Stomach (tissue), 9 donors: ENCODE measurements around the gene ALX4. TPM values are rescaled to one million over a fixed set of nuclear protein-coding genes. Genes with fewer than 3 reads are reported as not detected.

ENCODE experiments used
- DNase-seq, 2 donors: peaks; one replicate each; pipeline versions ENCODE4 v3.0.0 to v3.0.0-alpha.2; 2013 to 2019
- H3K27ac ChIP-seq, 5 donors: fragments of 200-600 bp in 4 of 5; sonication (generic) in 4 of 5; one replicate each; pipeline ENCODE4 v1.5.1; 2013 to 2019; ENCODE audit warnings: mild to moderate bottlenecking in 1 of 5, moderate library complexity in 1 of 5
- H3K27me3 ChIP-seq, 3 donors: fragments of 200-600 bp; sonication (generic); one replicate each; pipeline ENCODE4 v1.5.1; 2017 to 2019; ENCODE audit warnings: mixed run types in 1 of 3
- H3K36me3 ChIP-seq, 4 donors: fragments of 200-600 bp; sonication (generic); 1 replicate in 3 of 4; 2 replicates in 1 of 4; pipeline ENCODE4 v1.5.1; 2016 to 2019
- H3K4me1 ChIP-seq, 4 donors: fragments of 200-600 bp; sonication (generic); one replicate each; pipeline ENCODE4 v1.5.1; 2016 to 2019
- H3K4me3 ChIP-seq, 4 donors: fragments of 200-600 bp; sonication (generic) in 3 of 4; one replicate each; pipeline ENCODE4 v1.5.1; 2016 to 2019; ENCODE audit warnings: mild to moderate bottlenecking in 1 of 4
- H3K9me3 ChIP-seq, 4 donors: fragments of 200-600 bp; sonication (generic); one replicate each; pipeline ENCODE4 v1.5.1; 2016 to 2019
- EP300 ChIP-seq: sonication (generic); formaldehyde crosslinking; IDR thresholded peaks from one replicate; pipeline ENCODE4 v1.6.1; 2017; ENCODE audit warnings: antibody characterized with exemption
- POLR2A ChIP-seq, 4 donors: fragments of 450-650 bp; IDR thresholded peaks; one replicate each; pipeline ENCODE4 v1.6.1; 2016; ENCODE audit warnings: antibody characterized with exemption in 4 of 4, control low read depth in 2 of 4, mild to moderate bottlenecking in 1 of 4, moderate library complexity in 1 of 4
- POLR2AphosphoS5 ChIP-seq, 3 donors: sonication (generic); formaldehyde crosslinking; IDR thresholded peaks; one replicate each; pipeline ENCODE4 v1.6.1; 2016; ENCODE audit warnings: antibody characterized with exemption in 3 of 3
- WGBS, 5 donors: extraction: QIAGEN DNeasy Blood & Tissue Kit in 3 of 5; methylation state at CpG; one replicate each; pipeline versions ENCODE4 v1.1.5 to v1.1.7; 2013 to 2018; 5-methylcytosine and 5-hydroxymethylcytosine counted together
- intact Hi-C: fragments of 100-400 bp; cut with DNase I; formaldehyde crosslinking; loops from one replicate; pipeline ENCODE4 v1.15.1; 2023; ENCODE audit warnings: low total_unique reads
- polyA plus RNA-seq, 3 donors: library from polyadenylated mRNA; stranded (reverse); fragments of 200-250 nt; gene quantifications; one replicate each; pipeline ENCODE4 v1.2.3, GENCODE V29; 2013
- total RNA-seq, 5 donors: library from RNA; depleted of rRNA; stranded (reverse); fragments of >200 nt; gene quantifications; one replicate each; pipeline versions ENCODE4 v1.1.0 to v1.2.3, GENCODE V29; 2014 to 2016
- TF ChIP-seq, protein P1 (sequence below), 7 experiments: fragments of 450-650 bp in 4 of 7; fragments of 200-600 bp in 3 of 7; sonication (generic) in 3 of 7; IDR thresholded peaks; one replicate each; pipeline ENCODE4 v1.5.1; 2016 to 2019; ENCODE audit warnings: antibody characterized with exemption in 7 of 7, control low read depth in 2 of 7, mild to moderate bottlenecking in 1 of 7
- donor health status: healthy with polysubstance abuse.
- donor health status: Bipolar disorder and iron deficiency.
- donor health status: healthy.

ALX4 gene
- total and polyA plus RNA-seq, 8 donors: not detected

DNA sequence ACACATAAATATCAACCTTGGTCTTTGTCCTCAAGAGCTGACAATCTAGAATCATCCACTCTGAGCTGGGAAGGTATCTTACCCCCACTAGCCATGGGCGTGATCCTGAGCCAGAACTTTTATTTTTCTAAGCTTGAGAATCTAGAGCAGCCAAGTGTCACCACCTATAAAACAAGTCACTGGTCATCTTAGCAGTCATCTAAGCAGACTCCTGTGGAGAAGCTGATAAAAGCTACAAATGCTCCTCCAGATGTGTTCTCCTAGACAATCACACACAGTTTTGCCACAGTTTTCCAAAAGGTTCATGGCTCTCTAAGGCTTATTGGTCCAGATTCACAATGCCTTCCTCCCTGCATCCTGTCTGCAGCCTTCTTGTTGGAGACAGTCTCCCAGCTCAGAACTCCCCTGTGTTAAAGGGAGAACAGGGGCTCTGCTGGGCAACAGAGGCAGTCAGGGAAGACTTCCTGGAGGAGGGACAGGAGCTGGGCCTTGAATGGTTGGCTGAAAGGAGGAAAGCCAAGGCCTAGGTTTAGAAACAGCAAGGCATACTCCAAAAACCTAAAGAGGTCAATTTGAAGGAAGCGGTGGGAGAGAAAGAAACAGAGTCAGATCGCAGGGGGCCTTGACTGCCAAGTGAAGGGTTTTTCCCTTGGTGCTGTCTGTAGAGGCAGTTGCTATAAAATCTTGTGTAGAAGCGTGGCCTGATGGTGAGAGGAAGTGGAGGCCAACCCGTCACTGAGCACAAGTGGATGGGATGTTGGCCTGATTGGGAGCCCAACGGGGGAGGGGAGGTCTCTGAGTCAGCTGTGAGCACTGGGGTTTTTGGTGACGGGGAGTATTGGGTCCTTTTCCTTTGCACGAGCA, 42.0 kb downstream of the ALX4 start:
- no peaks in the 10 kb centered on the region for H3K36me3 ChIP-seq
- no peak for TF ChIP-seq POLR2A (IDR thresholded peaks at IDR 0.05)
- TF ChIP-seq EP300: no peak
- TF ChIP-seq, protein P1, sequence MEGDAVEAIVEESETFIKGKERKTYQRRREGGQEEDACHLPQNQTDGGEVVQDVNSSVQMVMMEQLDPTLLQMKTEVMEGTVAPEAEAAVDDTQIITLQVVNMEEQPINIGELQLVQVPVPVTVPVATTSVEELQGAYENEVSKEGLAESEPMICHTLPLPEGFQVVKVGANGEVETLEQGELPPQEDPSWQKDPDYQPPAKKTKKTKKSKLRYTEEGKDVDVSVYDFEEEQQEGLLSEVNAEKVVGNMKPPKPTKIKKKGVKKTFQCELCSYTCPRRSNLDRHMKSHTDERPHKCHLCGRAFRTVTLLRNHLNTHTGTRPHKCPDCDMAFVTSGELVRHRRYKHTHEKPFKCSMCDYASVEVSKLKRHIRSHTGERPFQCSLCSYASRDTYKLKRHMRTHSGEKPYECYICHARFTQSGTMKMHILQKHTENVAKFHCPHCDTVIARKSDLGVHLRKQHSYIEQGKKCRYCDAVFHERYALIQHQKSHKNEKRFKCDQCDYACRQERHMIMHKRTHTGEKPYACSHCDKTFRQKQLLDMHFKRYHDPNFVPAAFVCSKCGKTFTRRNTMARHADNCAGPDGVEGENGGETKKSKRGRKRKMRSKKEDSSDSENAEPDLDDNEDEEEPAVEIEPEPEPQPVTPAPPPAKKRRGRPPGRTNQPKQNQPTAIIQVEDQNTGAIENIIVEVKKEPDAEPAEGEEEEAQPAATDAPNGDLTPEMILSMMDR (IDR thresholded peaks at IDR 0.05): no peak
- no peak for TF ChIP-seq POLR2AphosphoS5 (IDR thresholded peaks at IDR 0.05)
- H3K4me3 ChIP-seq: no peak overlapping the region
- 78 to 89% (median 88%) methylated on average over 8 of the region's 8 CpGs for WGBS, 5 donors
- peaks cover 0 to 29% (median 0%) of the 10 kb centered on the region in 3 donors for H3K27me3 ChIP-seq
- H3K4me1 ChIP-seq: no peaks in the 10 kb centered on the region
- H3K9me3 ChIP-seq: no peaks in the 10 kb centered on the region
- no peak for DNase-seq
- intact Hi-C loops: no loop called here
- no peak overlapping the region for H3K27ac ChIP-seq

DNA sequence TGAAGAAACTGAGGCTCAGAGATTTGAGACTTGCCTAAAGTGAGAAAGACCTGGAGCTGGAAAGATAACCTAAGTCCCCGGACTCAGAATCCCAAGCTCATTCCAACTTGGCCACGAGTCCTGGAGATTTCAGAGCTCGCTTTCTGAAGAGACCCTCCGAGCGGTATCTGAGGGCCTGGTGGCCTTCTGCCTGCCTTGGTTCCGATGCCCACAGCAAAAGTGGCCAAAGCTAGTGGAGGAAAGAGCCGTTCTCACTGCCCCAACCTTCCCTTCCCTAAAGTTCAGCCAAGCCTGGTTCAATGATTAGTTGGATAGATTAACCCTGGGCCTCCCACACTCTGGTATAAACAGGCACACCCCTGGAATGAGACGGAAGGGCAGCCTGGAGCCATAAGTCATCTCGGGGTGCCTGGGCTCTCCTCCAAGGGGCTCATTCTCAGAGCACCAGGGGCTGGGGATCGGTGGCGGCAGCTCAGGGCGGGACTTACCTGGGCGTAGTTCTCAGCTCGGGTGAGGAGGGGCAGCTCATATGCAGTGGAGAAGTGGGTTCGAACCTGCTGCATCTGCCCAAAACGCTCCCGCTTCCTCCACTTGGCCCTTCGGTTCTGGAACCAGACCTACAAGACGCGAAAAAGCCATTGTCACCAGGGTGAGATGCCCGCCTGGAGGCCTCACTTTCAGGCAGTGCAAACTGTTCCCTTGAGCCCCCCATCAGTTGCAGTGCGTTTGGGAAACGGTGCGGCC, 42.8 kb downstream of the ALX4 start:
- Histone ChIP-seq H3K4me3 (no peak overlapping the region), H3K27me3 (peaks cover 0 to 29% (median 0%) of the 10 kb centered on the region in 3 donors), H3K4me1 (no peaks in the 10 kb centered on the region), H3K9me3 (no peaks in the 10 kb centered on the region), H3K36me3 (no peaks in the 10 kb centered on the region), H3K27ac (no peak overlapping the region)
- no peak for TF ChIP-seq EP300
- TF ChIP-seq POLR2A (IDR thresholded peaks at IDR 0.05): no peak
- TF ChIP-seq, protein P1 (IDR thresholded peaks at IDR 0.05): no peak
- no peak for TF ChIP-seq POLR2AphosphoS5 (IDR thresholded peaks at IDR 0.05)
- WGBS, 5 donors: 76 to 89% (median 84%) methylated on average over 19 to 24 of the region's 24 CpGs
- intact Hi-C loops: no loop called here
- no peak for DNase-seq

DNA sequence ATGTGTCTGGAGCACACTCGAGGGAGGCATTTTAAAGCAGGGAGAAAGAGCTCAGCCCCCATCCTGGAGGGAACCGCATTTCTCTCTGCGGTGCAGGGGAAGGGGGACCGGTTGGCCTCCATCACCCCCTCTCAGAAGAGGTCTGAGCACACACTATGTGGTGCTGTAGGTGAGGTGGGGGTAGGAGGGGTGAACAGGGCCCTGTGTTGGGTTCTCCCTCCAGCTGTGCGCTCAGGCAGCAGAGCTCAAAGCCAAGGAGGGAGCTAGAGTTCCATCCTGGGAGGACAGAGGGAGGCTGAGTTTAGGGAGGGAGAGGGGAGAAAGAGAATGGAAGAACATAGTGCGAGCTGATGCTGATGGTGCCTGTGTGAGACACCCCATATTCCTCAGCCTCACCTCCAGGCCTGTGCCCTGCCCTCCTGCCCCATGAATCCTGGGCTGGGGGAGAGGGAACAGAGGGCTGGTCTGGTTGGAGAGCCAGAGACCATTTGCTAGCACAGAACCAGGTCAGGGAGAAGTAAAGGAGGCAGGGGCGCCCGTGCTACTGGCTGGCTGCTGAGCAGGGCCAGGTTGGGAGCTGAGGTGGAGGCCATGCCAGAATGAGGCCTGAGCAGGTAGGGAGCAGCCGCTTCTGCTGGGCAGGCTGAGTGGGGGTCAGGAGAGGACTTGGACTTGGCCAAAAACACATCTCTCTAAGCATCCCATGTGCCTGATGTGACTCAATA, 43.7 kb downstream of the ALX4 start:
- TF ChIP-seq POLR2AphosphoS5 (IDR thresholded peaks at IDR 0.05) (no peak), POLR2A (IDR thresholded peaks at IDR 0.05) (no peak), EP300 (no peak)
- TF ChIP-seq, protein P1 (IDR thresholded peaks at IDR 0.05): no peak
- H3K27me3 ChIP-seq: peaks cover 0 to 29% (median 0%) of the 10 kb centered on the region in 3 donors
- no peaks in the 10 kb centered on the region for H3K9me3 ChIP-seq
- WGBS, 5 donors: 76 to 84% (median 78%) methylated on average over 7 to 9 of the region's 9 CpGs
- H3K4me1 ChIP-seq: no peaks in the 10 kb centered on the region
- DNase-seq: no peak
- H3K36me3 ChIP-seq: no peaks in the 10 kb centered on the region
- H3K27ac ChIP-seq: no peak overlapping the region
- intact Hi-C loops: no loop called here
- no peak overlapping the region for H3K4me3 ChIP-seq

DNA sequence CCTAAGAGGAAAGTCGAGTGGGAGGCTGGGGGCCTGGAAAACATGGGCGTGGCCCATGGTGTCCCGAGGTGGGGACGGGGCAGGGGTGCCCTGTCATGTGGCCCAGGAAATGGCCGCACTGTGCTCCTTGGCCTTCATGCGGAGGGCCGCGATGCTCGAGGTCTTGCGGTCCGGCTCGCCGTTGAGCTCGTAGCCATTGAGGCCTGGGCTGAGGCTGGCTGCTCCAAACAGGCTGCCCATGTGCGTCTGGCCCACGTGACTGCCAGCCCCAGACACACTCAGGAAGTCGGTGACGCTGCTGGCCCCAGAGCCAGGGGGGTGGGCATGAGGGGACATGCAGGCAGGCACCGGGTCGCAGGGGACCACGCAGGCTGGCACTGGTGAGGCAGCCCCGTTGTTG, 45.2 kb downstream of the ALX4 start:
- TF ChIP-seq POLR2A (IDR thresholded peaks at IDR 0.05) (no peak), EP300 (no peak), POLR2AphosphoS5 (IDR thresholded peaks at IDR 0.05) (no peak)
- TF ChIP-seq, protein P1 (IDR thresholded peaks at IDR 0.05): no peak
- intact Hi-C loops: no loop called here
- Histone ChIP-seq H3K27me3 (peaks cover 0 to 19% (median 0%) of the 10 kb centered on the region in 3 donors), H3K36me3 (no peaks in the 10 kb centered on the region), H3K27ac (no peak overlapping the region), H3K4me3 (no peak overlapping the region), H3K9me3 (no peaks in the 10 kb centered on the region), H3K4me1 (no peaks in the 10 kb centered on the region)
- DNase-seq: no peak
- WGBS, 5 donors: 84 to 89% (median 88%) methylated on average over 15 to 22 of the region's 22 CpGs
